ENCODE data around the gene UBR2. TPM values are rescaled to one million over a fixed set of nuclear protein-coding genes. Genes with fewer than 3 reads are reported as not detected.

Gene UBR2
- total RNA-seq, 2 donors from 2014 or later = 21.6 to 22.5 TPM

- 98 to 100% methylated on average over 1 to 7 of the region's 7 CpGs for WGBS, 2 experiments (ENCODE audit: insufficient coverage in 1 of 2, insufficient read length in 1 of 2)
- no peaks in the 10 kb centered on the region for H3K27me3 ChIP-seq (ENCODE audit: control insufficient read depth, insufficient read depth, low read length, poor library complexity, severe bottlenecking)
- no peak overlapping the region for H3K27ac ChIP-seq (ENCODE audit: low read depth, low read length)
- Mint-ChIP-seq H3K9me3 (peaks cover 26% of the 10 kb centered on the region), H3K36me3 (ENCODE audit: low read depth) (peaks cover 87% of the 10 kb centered on the region), H3K27ac (no peak overlapping the region), H3K4me3 (no peak overlapping the region), H3K27me3 (ENCODE audit: insufficient read depth) (no peaks in the 10 kb centered on the region), H3K4me1 (no peaks in the 10 kb centered on the region)
- peaks cover 73% of the 10 kb centered on the region for H3K36me3 ChIP-seq (ENCODE audit: control insufficient read depth, insufficient read depth, low read length)
- TF ChIP-seq CTCF (conservative IDR thresholded peaks at IDR 0.05) = no peak
- peaks cover 17% of the 10 kb centered on the region for H3K9me3 ChIP-seq (ENCODE audit: control insufficient read depth, low read length)
- peaks cover 3% of the 10 kb centered on the region for H3K4me1 ChIP-seq (ENCODE audit: control insufficient read depth, insufficient read depth, low read length)
- no peak overlapping the region for H3K9ac ChIP-seq (ENCODE audit: extremely low read depth, low read length, poor library complexity, severe bottlenecking)
- no peak for DNase-seq
- no peak overlapping the region for H3K4me3 ChIP-seq (ENCODE audit: low read length)
Measured at GRCh38 chr6:42689371-42689770, 125.5 kb downstream of the UBR2 start.

GRCh38 chr6:42690151-42690702 lies 126.4 kb downstream of the UBR2 start:
- no peak overlapping the region for H3K4me3 ChIP-seq (ENCODE audit: low read length)
- H3K9ac ChIP-seq (ENCODE audit: extremely low read depth, low read length, poor library complexity, severe bottlenecking) = no peak overlapping the region
- WGBS, 2 experiments (ENCODE audit: insufficient coverage in 1 of 2, insufficient read length in 1 of 2) = 89 to 92% methylated on average over 2 to 5 of the region's 5 CpGs
- no peaks in the 10 kb centered on the region for H3K27me3 Mint-ChIP-seq (ENCODE audit: insufficient read depth)
- no peaks in the 10 kb centered on the region for H3K27me3 ChIP-seq (ENCODE audit: control insufficient read depth, insufficient read depth, low read length, poor library complexity, severe bottlenecking)
- H3K36me3 Mint-ChIP-seq (ENCODE audit: low read depth) = peaks cover 83% of the 10 kb centered on the region
- TF ChIP-seq CTCF (conservative IDR thresholded peaks at IDR 0.05) = no peak
- DNase-seq = no peak
- H3K27ac Mint-ChIP-seq = no peak overlapping the region
- H3K9me3 Mint-ChIP-seq = peaks cover 20% of the 10 kb centered on the region
- H3K27ac ChIP-seq (ENCODE audit: low read depth, low read length) = no peak overlapping the region
- H3K9me3 ChIP-seq (ENCODE audit: control insufficient read depth, low read length) = peaks cover 9% of the 10 kb centered on the region
- no peaks in the 10 kb centered on the region for H3K4me1 Mint-ChIP-seq
- peaks cover 3% of the 10 kb centered on the region for H3K4me1 ChIP-seq (ENCODE audit: control insufficient read depth, insufficient read depth, low read length)
- H3K4me3 Mint-ChIP-seq = no peak overlapping the region
- H3K36me3 ChIP-seq (ENCODE audit: control insufficient read depth, insufficient read depth, low read length) = peaks cover 70% of the 10 kb centered on the region

- no peak for TF ChIP-seq CTCF (conservative IDR thresholded peaks at IDR 0.05)
- Mint-ChIP-seq H3K9me3 (peaks cover 14% of the 10 kb centered on the region), H3K27me3 (ENCODE audit: insufficient read depth) (no peaks in the 10 kb centered on the region), H3K4me3 (no peak overlapping the region), H3K4me1 (no peaks in the 10 kb centered on the region), H3K27ac (no peak overlapping the region), H3K36me3 (ENCODE audit: low read depth) (peaks cover 77% of the 10 kb centered on the region)
- no peak overlapping the region for H3K4me3 ChIP-seq (ENCODE audit: low read length)
- WGBS, 2 experiments (ENCODE audit: insufficient coverage in 1 of 2, insufficient read length in 1 of 2) = 91 to 100% methylated on average over 2 of the region's 2 CpGs
- no peak overlapping the region for H3K27ac ChIP-seq (ENCODE audit: low read depth, low read length)
- H3K4me1 ChIP-seq (ENCODE audit: control insufficient read depth, insufficient read depth, low read length) = peaks cover 3% of the 10 kb centered on the region
- peaks cover 2% of the 10 kb centered on the region for H3K9me3 ChIP-seq (ENCODE audit: control insufficient read depth, low read length)
- no peak overlapping the region for H3K9ac ChIP-seq (ENCODE audit: extremely low read depth, low read length, poor library complexity, severe bottlenecking)
- no peaks in the 10 kb centered on the region for H3K27me3 ChIP-seq (ENCODE audit: control insufficient read depth, insufficient read depth, low read length, poor library complexity, severe bottlenecking)
- H3K36me3 ChIP-seq (ENCODE audit: control insufficient read depth, insufficient read depth, low read length) = peaks cover 64% of the 10 kb centered on the region
- no peak for DNase-seq
Measured at GRCh38 chr6:42690872-42691271, 127.0 kb downstream of the UBR2 start.

All from endodermal cell (in vitro differentiated cells).